Activated effector memory CD4-positive, alpha-beta T cell treated with Interleukin-2 at 50 U/mL for 16 hours (primary cell): ENCODE data around the gene CUEDC2.
"Not testable (repeated sequence)": the region's sequence is repeated elsewhere in the genome, so short reads cannot be mapped to it uniquely, and the experiment has no call there.

Experiments
- DNase-seq: peaks from one replicate; pipeline ENCODE4 v3.0.0-alpha.2; 2020

The CUEDC2 gene

DNA sequence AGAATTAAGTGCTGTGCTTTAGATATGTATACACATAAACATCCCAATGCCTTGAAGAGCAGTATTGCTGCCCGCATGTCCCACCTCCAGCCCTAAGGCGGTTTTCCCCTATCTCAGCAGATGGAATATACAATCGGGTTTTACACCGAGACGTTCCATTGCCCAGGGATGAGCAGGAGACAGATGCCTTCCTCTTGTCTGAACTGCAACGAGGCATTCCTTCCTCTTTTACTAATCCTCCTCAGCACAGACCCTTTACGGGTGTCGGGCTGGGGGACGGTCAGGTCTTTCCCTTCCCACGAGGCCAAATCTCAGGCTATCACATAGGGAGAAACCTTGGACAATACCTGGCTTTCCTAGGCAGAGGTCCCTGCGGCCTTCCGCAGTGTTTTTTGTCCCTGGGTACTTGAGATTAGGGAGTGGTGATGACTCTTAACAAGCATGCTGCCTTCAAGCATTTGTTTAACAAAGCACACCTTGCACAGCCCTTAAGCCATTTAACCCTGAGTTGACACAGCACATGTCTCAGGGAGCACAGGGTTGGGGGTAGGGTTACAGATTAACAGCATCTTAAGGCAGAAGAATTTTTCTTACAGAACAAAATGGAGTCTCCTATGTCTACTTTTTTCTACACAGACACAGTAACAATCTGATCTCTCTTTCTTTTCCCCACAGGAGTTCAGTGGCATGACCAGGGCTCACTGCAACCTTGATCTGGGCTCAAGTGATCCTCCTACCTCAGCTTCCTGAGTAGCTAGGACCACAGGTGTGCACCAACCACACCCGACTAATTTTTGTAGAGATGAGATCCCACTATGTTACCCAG, 22.5 kb upstream of the CUEDC2 start:
- DNase-seq: not testable (repeated sequence)

DNA sequence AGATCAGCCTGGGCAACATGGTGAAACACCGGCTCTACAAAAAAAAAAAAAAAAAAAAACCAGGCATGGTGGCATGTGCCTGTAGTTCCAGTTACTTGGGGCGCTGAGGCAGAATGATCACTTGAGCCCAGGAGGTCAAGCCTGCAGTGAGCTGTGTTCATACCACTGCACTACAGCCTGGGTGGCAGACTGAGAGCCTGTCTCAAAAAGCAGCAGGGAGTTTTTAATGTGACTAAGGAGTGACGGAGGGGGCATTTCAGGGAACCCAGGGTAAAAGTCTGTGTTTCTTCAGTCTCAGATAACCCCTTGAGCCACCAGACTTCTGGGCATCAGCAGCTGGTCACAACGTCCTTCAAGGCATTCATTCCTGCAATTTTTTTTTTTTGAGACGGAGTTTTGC, 21.1 kb upstream of the CUEDC2 start:
- no peak for DNase-seq

DNA sequence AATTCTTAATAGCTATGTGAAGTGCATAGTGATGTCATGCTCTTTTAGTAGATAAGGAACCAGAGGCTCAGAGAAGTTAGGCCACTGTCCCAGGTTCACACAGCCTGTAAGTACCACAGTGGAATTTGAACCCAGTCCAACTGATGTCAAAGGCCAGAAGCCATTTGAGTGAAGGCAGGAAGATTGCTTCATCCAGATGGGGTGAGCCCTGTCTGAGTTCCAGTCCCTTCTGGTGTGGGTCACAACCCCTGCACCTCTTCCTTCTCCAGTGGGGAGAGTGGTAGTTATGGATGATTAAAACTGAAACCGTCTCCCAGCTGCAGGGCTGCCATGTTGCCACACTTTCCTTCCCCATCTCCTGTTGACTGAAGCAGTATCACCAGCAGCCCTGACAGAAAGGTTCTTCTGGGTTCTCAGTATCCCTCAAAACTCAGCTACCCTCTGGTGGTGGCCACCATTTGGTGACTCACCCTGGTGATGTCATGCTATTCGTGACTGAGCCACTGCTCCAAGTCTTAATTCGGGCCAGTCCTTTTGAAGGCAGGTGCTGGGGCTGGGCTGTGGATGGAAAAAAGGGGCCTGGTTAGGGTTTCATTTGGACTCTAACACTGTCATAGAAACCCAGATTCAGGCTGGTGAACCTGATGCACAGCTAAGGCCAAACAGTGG, 20.4 kb upstream of the CUEDC2 start:
- peak; percentile 17 for DNase-seq

DNA sequence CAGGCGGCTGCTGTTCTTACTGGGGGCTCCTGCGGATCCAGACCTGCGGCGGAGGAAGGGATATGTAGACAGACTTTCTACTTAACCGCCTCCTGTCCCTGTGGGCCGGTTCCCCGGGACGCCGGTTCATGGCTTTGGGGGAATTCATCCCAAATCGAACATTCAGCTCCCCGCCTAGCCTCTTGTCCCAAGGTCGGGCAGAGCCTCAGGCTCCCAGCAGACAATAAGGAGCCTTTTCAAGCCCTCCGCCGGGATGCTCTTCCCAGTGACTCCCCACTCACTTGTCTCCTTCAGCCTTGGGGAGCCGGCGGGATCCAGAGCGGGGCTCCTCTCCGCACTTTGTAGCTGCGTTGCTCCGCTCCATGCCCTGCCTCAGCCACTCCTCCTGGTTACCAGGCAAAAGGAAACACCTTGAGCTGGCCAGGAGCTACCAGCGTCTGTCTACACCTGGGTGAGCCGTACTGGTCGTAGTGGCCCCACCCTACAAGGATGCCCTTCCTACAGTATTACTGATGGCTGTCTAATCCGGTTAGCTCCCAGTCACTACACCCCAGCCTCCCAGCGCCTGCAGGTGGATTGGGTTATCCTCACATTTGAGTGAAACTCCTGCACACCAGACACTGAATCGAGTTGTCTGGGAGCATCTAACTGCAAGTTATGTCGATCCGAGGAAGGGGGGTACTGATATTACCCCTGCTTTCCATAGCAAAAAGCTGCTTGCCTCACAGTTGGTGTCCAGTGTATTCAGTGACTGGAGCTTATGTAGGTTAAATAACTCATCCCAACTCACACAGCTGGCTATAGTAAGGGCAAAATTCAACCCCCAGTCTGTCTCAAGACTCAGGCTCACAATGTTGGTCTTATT, 19.0 kb upstream of the CUEDC2 start, which contains the start of gene C10orf95:
Gene C10orf95, minus strand, starts transcription at position 439 of the 865 bp plus-strand sequence. CDS start 450 bp downstream, outside the sequence.
- DNase-seq: no peak

DNA sequence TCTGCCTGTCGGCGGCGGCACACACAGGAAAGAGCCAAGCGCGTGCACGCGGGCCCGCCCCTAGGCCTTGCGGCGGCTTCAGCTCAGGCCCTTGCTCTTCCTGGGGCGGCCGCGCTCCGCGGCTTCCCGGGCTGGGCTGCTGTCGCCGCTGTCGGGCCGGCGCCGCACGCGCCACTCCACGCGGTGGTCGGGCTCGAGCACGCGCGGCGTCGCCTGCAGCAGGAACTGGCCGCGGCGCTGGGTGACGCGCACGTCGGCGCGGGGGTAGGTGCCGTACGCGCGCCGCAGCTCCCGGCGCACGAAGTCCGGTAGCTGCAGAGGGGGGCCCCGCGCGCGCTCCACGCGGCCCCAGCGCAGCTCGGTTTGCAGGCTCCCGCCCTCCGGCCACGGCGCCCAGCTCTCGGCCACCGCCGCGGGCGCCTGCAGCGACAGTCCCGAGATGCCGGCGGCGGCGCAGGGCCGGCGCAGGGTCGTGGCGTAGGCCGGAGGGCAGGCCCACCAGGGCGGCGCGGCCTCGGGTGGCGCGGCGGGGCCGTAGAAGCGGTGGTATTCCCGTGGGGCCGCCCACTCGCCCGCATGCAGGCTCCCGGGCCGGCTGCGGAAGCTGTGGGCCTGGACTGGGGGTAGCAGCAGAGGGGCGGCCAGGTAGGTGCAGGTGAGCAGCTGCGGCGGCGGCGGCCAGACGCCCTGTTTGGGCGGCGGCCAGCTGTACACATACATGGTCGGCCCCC, 18.2 kb upstream of the CUEDC2 start:
- DNase-seq: peak; percentile 89

DNA sequence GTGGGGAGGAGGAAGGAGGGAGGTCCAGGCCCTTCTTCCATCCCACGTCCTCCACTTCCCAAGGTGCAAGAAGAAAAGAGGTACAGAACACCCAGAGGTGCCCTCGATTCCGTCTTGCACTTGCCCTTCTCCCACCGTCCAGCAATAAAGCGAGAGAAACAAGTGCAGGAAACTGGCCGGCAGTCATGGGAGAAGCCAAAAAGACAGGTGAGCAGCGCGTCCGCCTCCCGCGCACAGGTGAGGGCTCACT, 17.7 kb upstream of the CUEDC2 start:
- DNase-seq: no peak

DNA sequence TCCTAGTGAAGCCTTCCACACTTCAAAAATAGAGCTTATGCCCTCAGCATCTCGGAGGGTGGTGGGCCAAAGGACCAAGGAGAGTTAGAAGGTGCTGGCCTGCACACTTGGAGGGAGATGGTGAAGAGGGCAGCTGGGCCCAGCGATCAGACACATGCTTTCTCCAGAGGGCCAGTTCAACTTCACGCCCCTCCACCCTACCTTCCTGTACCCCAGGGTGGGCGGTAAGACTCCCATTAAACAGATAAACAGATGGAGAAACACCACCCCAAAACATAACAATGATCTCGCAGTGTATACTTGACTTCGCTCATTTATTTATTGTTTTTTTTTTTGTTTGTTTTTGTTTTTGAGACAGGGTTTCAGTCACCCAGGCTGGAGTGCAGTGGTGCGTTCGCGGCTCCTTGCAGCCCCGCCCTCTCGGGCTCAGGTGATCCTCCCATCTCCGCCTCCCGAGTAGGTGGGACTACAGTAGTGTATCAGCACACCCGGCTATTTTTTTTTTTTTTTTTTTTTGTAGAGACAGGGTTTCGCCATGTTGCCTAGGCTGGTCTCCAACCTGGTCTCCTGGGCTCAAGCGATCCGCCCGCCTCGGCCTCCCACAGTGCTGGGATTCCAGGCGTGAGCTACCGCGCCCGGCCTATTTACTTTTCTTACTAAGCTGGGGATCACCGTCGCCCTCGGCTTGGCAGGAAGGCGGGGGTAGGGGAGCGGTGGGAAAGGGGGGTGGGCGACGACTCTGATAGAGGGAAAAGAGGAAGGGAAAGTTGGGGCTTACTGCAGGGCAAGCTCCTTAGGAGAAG, 17.1 kb upstream of the CUEDC2 start:
- peak; percentile 83 for DNase-seq

DNA sequence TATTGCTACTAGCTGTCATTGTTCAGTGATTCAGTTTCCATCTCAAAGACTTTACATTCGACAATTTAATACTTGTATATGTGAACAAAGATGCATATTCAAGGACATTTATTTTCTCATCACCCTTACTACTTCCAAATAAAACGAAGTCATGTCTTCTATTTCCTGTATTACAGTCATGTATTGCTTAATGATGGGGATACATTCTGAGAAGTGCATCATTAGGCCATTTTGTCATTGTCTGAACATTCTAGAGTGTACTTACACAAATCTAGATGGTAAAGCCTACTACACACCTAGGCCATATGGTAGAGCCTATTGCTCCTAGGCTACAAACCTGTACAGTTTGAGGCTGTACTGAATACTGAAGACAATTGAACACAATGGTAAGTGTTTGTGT, 12.5 kb upstream of the CUEDC2 start:
- DNase-seq: no peak

DNA sequence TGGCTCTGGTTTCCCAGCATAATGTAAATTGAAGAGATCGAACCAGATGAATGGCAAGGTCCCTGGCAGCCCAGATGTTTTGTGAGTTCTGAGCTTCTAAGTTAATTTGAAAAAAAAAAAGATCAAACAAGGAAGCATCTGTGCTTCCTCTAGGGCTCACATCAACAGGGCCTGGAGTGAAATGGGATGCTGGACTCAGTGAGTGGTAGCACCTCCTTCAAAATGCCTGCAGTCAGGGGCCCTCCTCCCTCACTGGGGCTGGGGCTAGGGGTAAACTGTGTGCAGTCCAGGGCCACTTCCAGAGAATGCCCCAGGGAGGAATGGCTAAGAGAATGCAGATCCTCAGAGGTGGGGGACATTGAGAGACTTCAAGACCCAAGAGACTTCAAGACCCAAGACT, 6.0 kb upstream of the CUEDC2 start:
- DNase-seq: no peak

DNA sequence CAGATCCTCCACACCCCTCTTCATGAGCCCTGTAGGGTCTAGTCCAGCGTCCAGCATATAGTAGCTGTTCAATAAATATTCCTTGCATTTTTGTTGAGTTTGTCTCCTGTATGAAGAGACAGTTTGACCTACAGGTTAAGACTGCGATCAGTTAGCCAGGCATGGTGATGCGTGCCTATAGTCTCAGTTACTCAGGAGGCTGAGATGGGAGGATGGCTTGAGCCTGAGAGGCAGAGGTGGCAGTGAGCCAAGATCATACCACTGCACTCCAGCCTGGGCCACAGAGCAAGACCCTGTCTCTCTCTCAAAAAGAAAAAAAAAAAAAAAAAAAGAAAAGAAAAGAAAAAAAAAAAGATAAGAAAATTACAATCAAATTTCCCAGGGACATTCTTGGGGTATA, 5.1 kb upstream of the CUEDC2 start:
- DNase-seq: no peak

DNA sequence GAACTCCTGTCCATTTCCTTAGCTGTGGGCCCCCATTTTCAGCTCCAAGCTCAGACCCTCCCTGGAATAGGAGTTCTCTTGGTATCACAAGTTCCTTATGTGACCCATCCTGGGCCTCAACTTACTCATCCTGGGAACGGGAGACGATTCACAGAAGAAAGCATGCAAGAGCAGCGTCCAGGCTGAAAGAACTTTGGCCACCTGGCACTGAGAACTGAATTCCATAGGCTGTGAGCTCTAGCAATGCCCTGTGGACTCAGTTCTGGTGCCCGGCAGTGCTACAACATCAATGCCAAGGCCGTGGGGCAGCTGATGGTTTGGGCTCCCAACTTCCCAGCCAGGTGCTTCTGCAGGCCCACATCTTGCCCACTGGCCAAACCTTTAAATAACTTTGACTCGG, 3.9 kb upstream of the CUEDC2 start:
- no peak for DNase-seq

DNA sequence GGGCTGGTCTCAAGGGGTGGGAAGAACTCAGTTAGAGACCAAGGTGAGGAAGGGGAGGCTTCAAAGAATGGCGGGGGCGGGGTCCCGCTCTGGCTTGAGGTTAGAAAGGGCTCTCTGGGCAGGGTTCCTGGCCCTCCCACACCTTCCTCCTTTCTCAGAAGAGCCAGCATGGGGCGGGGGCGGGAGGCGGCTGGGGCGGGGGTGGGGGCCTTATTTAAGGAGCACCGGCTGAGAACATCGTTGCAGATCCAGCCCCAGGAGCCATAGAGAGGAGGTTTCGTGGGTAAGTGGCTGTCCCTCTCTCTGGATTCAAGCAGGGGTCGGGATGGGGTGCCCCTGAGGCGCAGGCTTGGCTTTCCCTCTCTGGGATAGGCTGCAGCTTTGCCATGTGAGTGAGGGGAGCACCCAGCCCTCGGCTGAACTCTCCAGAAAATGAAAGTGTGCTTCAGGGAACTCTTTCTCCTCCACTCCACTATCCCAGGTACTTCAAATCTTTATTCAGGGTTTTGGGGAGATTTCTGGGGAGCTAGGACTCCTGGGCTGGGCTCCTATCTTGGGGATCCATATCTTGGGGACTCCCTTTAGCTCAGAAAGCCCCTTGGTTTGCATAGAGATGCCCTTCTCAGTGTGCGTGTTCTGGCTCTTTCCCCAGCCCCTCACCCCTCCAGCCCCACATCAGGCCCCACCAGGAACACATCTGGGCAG, 3.3 kb upstream of the CUEDC2 start:
- DNase-seq: peak; percentile 48

DNA sequence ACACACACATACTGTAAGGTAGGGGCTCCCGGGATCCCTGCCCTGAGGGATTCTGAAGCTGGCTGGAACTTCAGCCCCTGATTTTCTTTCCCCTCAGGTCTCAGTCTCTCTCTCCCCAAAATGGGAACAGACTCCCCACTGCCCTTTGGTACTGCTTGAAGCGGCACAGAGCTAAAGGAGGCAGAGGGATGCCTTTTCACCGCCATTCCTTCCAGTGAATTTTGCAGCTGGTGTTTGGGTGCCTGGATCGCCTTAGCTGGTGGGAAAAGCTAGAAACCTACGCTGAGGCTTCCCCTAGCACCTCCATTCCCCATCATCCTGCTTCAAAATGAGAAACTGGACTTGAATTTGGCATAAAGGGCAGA, 2.7 kb upstream of the CUEDC2 start:
- DNase-seq: no peak

DNA sequence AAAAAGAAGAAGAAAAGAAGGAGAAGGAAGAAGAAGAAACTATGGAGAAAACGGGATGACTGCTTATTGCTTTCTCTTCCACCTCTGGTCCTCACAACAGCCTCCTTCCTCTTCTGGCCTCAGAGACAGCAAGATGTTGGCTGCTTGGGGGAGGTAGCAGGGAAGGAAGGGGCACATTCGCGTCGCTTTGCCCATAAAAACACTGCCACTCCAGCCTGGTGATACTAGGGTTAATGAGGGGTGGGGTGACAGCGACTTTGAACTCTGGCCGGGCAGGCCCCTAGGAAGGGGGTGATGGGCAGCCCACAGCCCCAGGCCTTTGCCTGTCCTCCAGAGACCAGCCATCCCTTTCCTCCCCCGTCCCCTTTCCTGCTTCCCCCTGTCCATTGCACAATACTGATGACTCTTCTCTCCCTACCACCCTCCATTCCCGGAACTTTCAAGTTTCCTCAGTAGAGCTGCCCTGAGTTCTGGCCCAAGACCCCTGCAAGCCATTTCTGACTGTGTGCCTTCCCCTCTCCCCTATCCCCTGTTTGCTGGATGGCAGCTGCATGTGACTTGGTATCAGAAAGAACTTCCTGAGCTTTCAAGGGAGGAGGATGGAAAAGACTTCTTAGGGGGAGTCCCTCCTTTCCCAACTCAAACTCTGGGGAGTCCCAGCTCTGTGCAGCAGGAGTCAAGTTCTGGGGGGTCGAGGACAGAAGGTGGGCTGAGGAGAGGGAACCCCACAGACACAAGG, 2.2 kb upstream of the CUEDC2 start:
- DNase-seq: no peak

DNA sequence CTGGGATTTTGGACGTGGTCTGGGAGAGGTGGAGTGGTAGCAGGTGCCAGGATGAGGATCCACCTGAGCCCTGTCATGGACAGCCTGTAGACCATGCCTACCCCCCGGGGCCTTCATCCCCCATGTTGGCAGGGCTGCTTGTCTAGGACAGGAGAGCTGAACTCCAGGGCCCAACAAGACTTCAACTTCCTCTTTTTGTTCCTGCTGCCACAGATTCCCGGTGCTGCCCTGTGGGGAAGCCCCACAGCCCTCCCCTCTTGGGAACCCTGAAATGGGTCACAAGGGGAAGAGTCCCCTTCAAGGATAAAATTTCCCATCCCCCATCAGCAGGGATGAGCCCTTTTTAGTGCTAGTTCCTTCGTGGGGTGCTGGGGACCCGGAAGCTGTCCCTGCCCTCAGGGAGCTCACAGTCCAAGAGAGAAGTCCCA, 1.3 kb upstream of the CUEDC2 start:
- no peak for DNase-seq

DNA sequence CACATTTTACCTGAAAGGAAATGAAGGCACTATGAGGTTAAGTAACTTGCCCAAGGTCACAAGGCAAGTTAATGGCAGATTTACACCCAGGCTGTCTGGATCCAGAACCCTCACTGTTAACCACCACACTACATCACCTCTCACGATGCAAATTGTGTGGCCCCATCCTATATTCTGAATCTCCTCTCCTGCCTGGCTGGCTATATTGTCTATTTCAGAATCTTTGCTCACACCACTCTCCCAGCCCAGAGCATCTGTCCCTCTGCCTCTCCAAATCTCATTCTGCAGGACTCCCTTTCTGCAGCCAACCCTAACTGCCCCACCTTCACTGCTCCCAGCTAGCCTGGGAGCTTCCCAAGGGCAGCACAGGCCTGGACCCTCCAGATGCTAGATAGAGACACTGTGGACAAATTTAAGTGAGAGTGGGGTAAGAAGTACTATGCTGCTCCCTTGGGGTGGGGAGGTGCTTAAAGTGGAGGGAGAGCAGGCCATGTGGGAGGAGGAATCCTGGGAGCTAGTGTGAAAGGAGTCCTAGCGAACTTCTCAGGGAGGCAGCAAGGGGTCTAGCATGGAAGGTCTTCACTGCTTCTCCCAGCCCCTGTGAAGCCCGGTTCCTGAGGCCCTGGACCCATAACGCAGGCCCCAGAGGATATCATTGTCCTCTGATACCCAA, 786 bp downstream of the CUEDC2 start:
- DNase-seq: no peak

DNA sequence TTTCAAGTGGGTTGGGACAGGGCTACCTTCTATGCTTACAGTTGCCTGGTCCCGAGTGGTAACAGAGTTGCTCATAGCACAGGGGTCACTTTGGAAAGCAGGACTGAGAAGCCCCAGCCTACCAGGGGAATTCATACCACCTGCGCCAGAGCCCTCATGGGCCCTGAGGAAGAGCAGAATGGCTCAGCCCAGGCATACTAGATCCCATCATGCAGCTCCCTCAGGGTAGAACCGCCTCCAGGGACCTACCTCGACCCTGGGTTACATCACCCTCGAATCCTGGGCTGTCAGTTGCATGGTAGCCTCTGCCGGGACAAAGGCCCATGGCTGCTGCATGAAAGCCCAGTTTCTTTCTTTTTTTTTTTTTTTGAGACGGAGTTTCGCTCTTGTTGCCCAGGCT, 2.9 kb downstream of the CUEDC2 start:
- DNase-seq: no peak

DNA sequence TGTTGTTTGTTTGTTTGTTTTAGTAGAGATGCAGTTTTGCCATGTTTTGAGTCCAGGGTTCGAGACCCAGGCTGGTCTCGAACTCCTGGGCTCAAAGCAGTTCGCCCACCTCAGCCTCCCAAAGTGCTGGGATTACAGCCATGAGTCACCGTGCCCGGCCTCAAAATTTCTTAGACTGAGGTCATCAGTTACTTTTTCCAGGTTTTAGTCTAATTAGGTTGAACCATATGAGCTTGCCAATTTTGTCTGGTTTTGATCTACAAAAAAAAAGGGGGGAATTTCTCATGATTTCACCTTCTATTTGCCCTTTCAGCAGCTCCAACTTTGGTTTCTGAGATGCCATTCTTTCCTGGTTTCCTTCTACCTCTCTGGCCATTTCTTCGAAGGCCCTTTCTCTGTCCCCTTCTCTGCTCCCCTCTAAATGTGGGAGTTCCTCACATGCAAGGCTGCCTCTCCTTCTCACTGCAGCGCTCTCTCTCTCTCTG, 5.5 kb downstream of the CUEDC2 start:
- DNase-seq: no peak

DNA sequence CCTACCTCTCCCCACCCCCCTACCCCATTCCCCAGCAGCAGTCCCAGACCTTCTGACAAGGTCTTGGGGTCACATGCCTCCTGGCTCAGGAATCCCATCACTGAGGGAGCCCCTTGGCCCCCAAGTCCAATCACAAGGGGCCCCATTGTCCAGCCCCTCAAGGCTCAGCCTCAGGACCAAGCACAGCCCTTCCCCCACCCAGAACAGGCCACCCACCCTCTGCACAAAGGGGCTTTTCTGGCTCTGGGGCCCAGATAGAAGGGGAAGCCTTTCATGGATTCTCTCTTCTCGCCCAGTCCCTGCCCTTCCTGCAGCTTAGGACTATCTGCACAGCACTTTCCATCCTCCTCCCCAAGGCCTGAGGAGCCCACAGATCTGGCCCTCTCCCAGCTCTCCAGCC, 6.9 kb downstream of the CUEDC2 start:
- DNase-seq: no peak

DNA sequence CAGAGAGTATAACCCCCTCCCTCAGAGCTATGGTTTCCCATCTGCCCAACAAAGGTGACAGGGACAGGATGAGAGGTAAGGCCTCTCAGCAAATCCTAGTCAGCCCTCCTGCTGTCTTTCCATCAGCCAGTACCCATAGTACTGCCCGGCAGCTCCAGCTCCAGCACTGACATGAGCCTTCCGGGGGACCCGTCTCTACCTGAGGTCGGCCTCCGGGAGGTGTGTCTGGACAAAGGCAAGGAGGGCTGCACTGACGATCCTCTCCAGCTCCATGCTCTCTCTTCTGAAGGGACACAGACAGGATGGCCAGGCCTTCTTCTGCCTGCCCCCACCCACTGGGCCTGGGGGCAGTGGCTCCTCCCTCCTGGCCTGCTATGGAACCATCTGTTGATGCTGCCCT, 7.5 kb downstream of the CUEDC2 start:
- DNase-seq: no peak
